Naive thymus-derived CD4-positive, alpha-beta T cell (primary cell): ENCODE results near the gene LSR. TPM values are rescaled to one million over a fixed set of nuclear protein-coding genes. Genes with fewer than 3 reads are reported as not detected.

Experiments
- ATAC-seq: fragments of 150-1000 bp; cut with Tn5 transposase; 2 replicates; pipeline ENCODE4 v1.10.0; 2021; ENCODE audit warnings: mild to moderate bottlenecking, moderate library complexity
- CTCF ChIA-PET: fragments of 350-600 bp; sonication (Branson Sonifier 250); formaldehyde crosslinking; loops from one replicate; lab custom pipeline; 2021; ENCODE audit warnings: antibody characterized with exemption; lab: Charles Lee
- POLR2A ChIA-PET: fragments of 350-600 bp; sonication (Branson Sonifier 250); formaldehyde crosslinking; loops from one replicate; lab custom pipeline; 2021; ENCODE audit warnings: antibody characterized with exemption, inconsistent platforms; lab: Charles Lee
- DNase-seq, 9 donors: peaks; one replicate each; pipeline versions ENCODE4 v3.0.0 to v3.0.0-alpha.2; 2020 to 2022; ENCODE audit warnings: mixed read lengths in 1 of 9
- H3K27ac ChIP-seq: one replicate; pipeline ENCODE4 v1.7.0; 2013; ENCODE audit warnings: mild to moderate bottlenecking, low read depth, low read length, moderate library complexity
- H3K27me3 ChIP-seq, 2 donors: one replicate each; pipeline ENCODE4 v1.7.0; 2013; ENCODE audit warnings: low read length in 2 of 2, mild to moderate bottlenecking in 2 of 2, moderate library complexity in 2 of 2; ENCODE audit not compliant: control insufficient read depth in 2 of 2, insufficient read depth in 2 of 2
- H3K36me3 ChIP-seq, 3 experiments: 1 replicate in 2 of 3; 2 replicates in 1 of 3; pipeline ENCODE4 v1.7.0; 2013; ENCODE audit warnings: low read length in 3 of 3, mild to moderate bottlenecking in 3 of 3, moderate library complexity in 1 of 3; ENCODE audit not compliant: insufficient read depth in 3 of 3, control insufficient read depth in 2 of 3
- H3K4me1 ChIP-seq, 2 donors: one replicate each; pipeline ENCODE4 v1.7.0; 2013; ENCODE audit warnings: low read length in 2 of 2, mild to moderate bottlenecking in 2 of 2, moderate library complexity in 1 of 2; ENCODE audit not compliant: control insufficient read depth in 2 of 2, insufficient read depth in 2 of 2
- H3K4me3 ChIP-seq: 2 replicates; pipeline ENCODE4 v1.7.0; 2013; ENCODE audit warnings: mild to moderate bottlenecking, low read length
- H3K9me3 ChIP-seq, 3 experiments: 1 replicate in 2 of 3; 2 replicates in 1 of 3; pipeline ENCODE4 v1.7.0; 2013; ENCODE audit warnings: low read length in 3 of 3; ENCODE audit not compliant: control insufficient read depth in 2 of 3
- H3K27ac Mint-ChIP-seq, 9 donors: one replicate each; pipeline ENCODE4 v1.8.0; 2020 to 2022; ENCODE audit warnings: mixed read lengths in 9 of 9, mild to moderate bottlenecking in 8 of 9, moderate library complexity in 5 of 9, inconsistent platforms in 2 of 9
- H3K27me3 Mint-ChIP-seq, 5 donors: one replicate each; pipeline ENCODE4 v1.8.0; 2021 to 2022; ENCODE audit warnings: mixed read lengths in 5 of 5, mild to moderate bottlenecking in 1 of 5
- H3K36me3 Mint-ChIP-seq, 5 donors: one replicate each; pipeline ENCODE4 v1.8.0; 2020 to 2022; ENCODE audit warnings: mixed read lengths in 5 of 5, mild to moderate bottlenecking in 3 of 5, inconsistent platforms in 1 of 5
- H3K4me1 Mint-ChIP-seq, 7 donors: one replicate each; pipeline ENCODE4 v1.8.0; 2020 to 2022; ENCODE audit warnings: mixed read lengths in 7 of 7, mild to moderate bottlenecking in 3 of 7, inconsistent platforms in 1 of 7
- H3K4me3 Mint-ChIP-seq, 10 donors: one replicate each; pipeline ENCODE4 v1.8.0; 2020 to 2022; ENCODE audit warnings: mild to moderate bottlenecking in 10 of 10, mixed read lengths in 10 of 10, moderate library complexity in 6 of 10, inconsistent platforms in 2 of 10
- H3K9me3 Mint-ChIP-seq, 11 donors: one replicate each; pipeline ENCODE4 v1.8.0; 2020 to 2022; ENCODE audit warnings: mixed read lengths in 11 of 11, mild to moderate bottlenecking in 4 of 11, inconsistent platforms in 1 of 11, moderate library complexity in 1 of 11
- intact Hi-C, 2 donors: fragments of 100-400 bp; cut with micrococcal nuclease; formaldehyde crosslinking; loops; one replicate each; pipeline ENCODE4 v1.15.1; 2023
- polyA plus RNA-seq, 2 donors: library from polyadenylated mRNA; unstranded; fragments of 300-500 nt; fragmentation: Illumina TruSeq; gene quantifications; one replicate each; pipeline ENCODE4 v1.2.3, GENCODE V29; 2021
- total RNA-seq, 6 experiments: library from RNA in 5 of 6; stranded (reverse) in 5 of 6; gene quantifications; 1 replicate in 5 of 6; 2 replicates in 1 of 6; pipeline ENCODE4 v1.2.3 and lab custom pipeline; 2021 to 2026

LSR gene
- total and polyA plus RNA-seq, 7 experiments from 2014 or later = 4.6 to 59.3 (median 25.1) TPM

- DNase-seq (no peak), ATAC-seq (peak; percentile 16)
- H3K27ac Mint-ChIP-seq = no peak overlapping the region
- H3K4me3 Mint-ChIP-seq = no peak overlapping the region
- Histone ChIP-seq H3K4me1 (peaks cover 0 to 12% of the 10 kb centered on the region in 2 donors), H3K27ac (no peak overlapping the region), H3K36me3 (no peaks in the 10 kb centered on the region), H3K27me3 (no peaks in the 10 kb centered on the region), H3K4me3 (no peak overlapping the region), H3K9me3 (no peaks in the 10 kb centered on the region)
- ChIA-PET POLR2A (no interaction called here), CTCF (no interaction called here)
- H3K4me1 Mint-ChIP-seq = peaks cover 0 to 11% (median 2%) of the 10 kb centered on the region in 7 donors
- H3K9me3 Mint-ChIP-seq = no peaks in the 10 kb centered on the region
- peaks cover 0 to 2% (median 0%) of the 10 kb centered on the region in 5 donors for H3K27me3 Mint-ChIP-seq
- H3K36me3 Mint-ChIP-seq = no peaks in the 10 kb centered on the region
- intact Hi-C loops = no loop called here
Measured at GRCh38 chr19:35296644-35297514, 48.1 kb downstream of the LSR start.

GRCh38 chr19:35297515-35297848, 48.7 kb downstream of the LSR start:
- no peaks in the 10 kb centered on the region for H3K36me3 Mint-ChIP-seq
- H3K4me3 ChIP-seq = no peak overlapping the region
- ATAC-seq (no peak), DNase-seq (no peak)
- intact Hi-C loops = no loop called here
- CTCF ChIA-PET = no interaction called here
- POLR2A ChIA-PET = no interaction called here
- peaks cover 0 to 11% (median 2%) of the 10 kb centered on the region in 7 donors for H3K4me1 Mint-ChIP-seq
- no peak overlapping the region for H3K4me3 Mint-ChIP-seq
- H3K27me3 Mint-ChIP-seq = peaks cover 0 to 2% (median 0%) of the 10 kb centered on the region in 5 donors
- H3K9me3 Mint-ChIP-seq = no peaks in the 10 kb centered on the region
- H3K36me3 ChIP-seq = no peaks in the 10 kb centered on the region
- H3K27ac Mint-ChIP-seq = no peak overlapping the region
- H3K4me1 ChIP-seq = peaks cover 0 to 12% of the 10 kb centered on the region in 2 donors
- H3K9me3 ChIP-seq = no peaks in the 10 kb centered on the region
- H3K27me3 ChIP-seq = no peaks in the 10 kb centered on the region
- no peak overlapping the region for H3K27ac ChIP-seq

GRCh38 chr19:35297922-35298321, 49.1 kb downstream of the LSR start:
- intact Hi-C loops = no loop called here
- Histone ChIP-seq H3K36me3 (no peaks in the 10 kb centered on the region), H3K27me3 (no peaks in the 10 kb centered on the region), H3K27ac (no peak overlapping the region), H3K4me1 (peaks cover 0 to 12% of the 10 kb centered on the region in 2 donors), H3K4me3 (no peak overlapping the region), H3K9me3 (no peaks in the 10 kb centered on the region)
- H3K36me3 Mint-ChIP-seq = no peaks in the 10 kb centered on the region
- ChIA-PET POLR2A (no interaction called here), CTCF (no interaction called here)
- peaks cover 0 to 2% (median 0%) of the 10 kb centered on the region in 5 donors for H3K27me3 Mint-ChIP-seq
- H3K9me3 Mint-ChIP-seq = no peaks in the 10 kb centered on the region
- H3K27ac Mint-ChIP-seq = no peak overlapping the region
- ATAC-seq (no peak), DNase-seq (no peak)
- no peak overlapping the region for H3K4me3 Mint-ChIP-seq
- peaks cover 0 to 11% (median 2%) of the 10 kb centered on the region in 7 donors for H3K4me1 Mint-ChIP-seq

- DNase-seq = no peak
- no peaks in the 10 kb centered on the region for H3K27me3 ChIP-seq
- Mint-ChIP-seq H3K27ac (no peak overlapping the region), H3K4me1 (peaks cover 0 to 11% (median 2%) of the 10 kb centered on the region in 7 donors), H3K9me3 (no peaks in the 10 kb centered on the region), H3K27me3 (no peaks in the 10 kb centered on the region), H3K4me3 (no peak overlapping the region), H3K36me3 (no peaks in the 10 kb centered on the region)
- H3K4me1 ChIP-seq = peaks cover 0 to 12% of the 10 kb centered on the region in 2 donors
- H3K27ac ChIP-seq = no peak overlapping the region
- ChIA-PET POLR2A (no interaction called here), CTCF (no interaction called here)
- no peak for ATAC-seq
- no peak overlapping the region for H3K4me3 ChIP-seq
- intact Hi-C loops = no loop called here
- H3K9me3 ChIP-seq = no peaks in the 10 kb centered on the region
- no peaks in the 10 kb centered on the region for H3K36me3 ChIP-seq
Measured at GRCh38 chr19:35298561-35298972, 49.8 kb downstream of the LSR start.

GRCh38 chr19:35299523-35300338, 50.9 kb downstream of the LSR start:
- no peaks in the 10 kb centered on the region for H3K27me3 Mint-ChIP-seq
- Histone ChIP-seq H3K4me3 (no peak overlapping the region), H3K9me3 (no peaks in the 10 kb centered on the region), H3K27me3 (no peaks in the 10 kb centered on the region), H3K27ac (no peak overlapping the region), H3K4me1 (peaks cover 0 to 12% of the 10 kb centered on the region in 2 donors), H3K36me3 (no peaks in the 10 kb centered on the region)
- H3K9me3 Mint-ChIP-seq = no peaks in the 10 kb centered on the region
- no peak for DNase-seq
- H3K4me1 Mint-ChIP-seq = peaks cover 0 to 7% (median 0%) of the 10 kb centered on the region in 7 donors
- no peak overlapping the region for H3K27ac Mint-ChIP-seq
- POLR2A ChIA-PET = no interaction called here
- intact Hi-C loops = no loop called here
- ATAC-seq = no peak
- CTCF ChIA-PET = no interaction called here
- no peak overlapping the region for H3K4me3 Mint-ChIP-seq
- no peaks in the 10 kb centered on the region for H3K36me3 Mint-ChIP-seq

GRCh38 chr19:35300339-35300649, 51.5 kb downstream of the LSR start:
- no peaks in the 10 kb centered on the region for H3K27me3 Mint-ChIP-seq
- ChIA-PET POLR2A (no interaction called here), CTCF (no interaction called here)
- H3K27ac Mint-ChIP-seq = no peak overlapping the region
- H3K27ac ChIP-seq = no peak overlapping the region
- H3K9me3 ChIP-seq = no peaks in the 10 kb centered on the region
- intact Hi-C loops = no loop called here
- H3K36me3 ChIP-seq = no peaks in the 10 kb centered on the region
- H3K9me3 Mint-ChIP-seq = no peaks in the 10 kb centered on the region
- H3K27me3 ChIP-seq = no peaks in the 10 kb centered on the region
- ATAC-seq = no peak
- no peak overlapping the region for H3K4me3 ChIP-seq
- H3K4me1 Mint-ChIP-seq = peaks cover 0 to 7% (median 0%) of the 10 kb centered on the region in 7 donors
- H3K4me1 ChIP-seq = peaks cover 0 to 11% of the 10 kb centered on the region in 2 donors
- no peaks in the 10 kb centered on the region for H3K36me3 Mint-ChIP-seq
- H3K4me3 Mint-ChIP-seq = no peak overlapping the region
- no peak for DNase-seq
